H1 (cell line): ENCODE data around the gene APBB3. TPM values are rescaled to one million over a fixed set of nuclear protein-coding genes. Genes with fewer than 3 reads are reported as not detected.

ENCODE experiments used
- CTCF ChIA-PET: fragments of 300-600 bp; sonication (Branson Sonifier 250); formaldehyde crosslinking; loops from one replicate; lab custom pipeline; 2021; ENCODE audit not compliant: partially characterized antibody; lab: Charles Lee
- POLR2A ChIA-PET: fragments of 300-600 bp; sonication (Branson Sonifier 250); formaldehyde crosslinking; loops from one replicate; lab custom pipeline; 2021; ENCODE audit warnings: inconsistent platforms; ENCODE audit not compliant: partially characterized antibody; lab: Charles Lee
- DNase-seq, 2 experiments: peaks; one replicate each; pipeline versions ENCODE4 v3.0.0 to v3.0.0-alpha.2; 2010 to 2022; ENCODE audit warnings: low spot score in 2 of 2, low read depth in 1 of 2, mixed read lengths in 1 of 2
- FAIRE-seq: peaks from 2 replicates; lab custom pipeline; 2011; peaks lifted over from hg19 to GRCh38; lab: Jason Lieb, UNC
- H2AFZ ChIP-seq: 2 replicates; pipeline ENCODE4 v1.8.1; 2012; ENCODE audit warnings: low read length, inconsistent platforms
- H2AK5ac ChIP-seq: 2 replicates; pipeline ENCODE4 v1.6.1; 2013; ENCODE audit warnings: low read depth, low read length
- H2BK120ac ChIP-seq: replicated peaks from 2 replicates; pipeline ENCODE3; 2013; ENCODE audit warnings: low read depth, low read length, inconsistent platforms
- H2BK12ac ChIP-seq: 2 replicates; pipeline ENCODE4 v1.6.1; 2013; ENCODE audit warnings: low read depth, low read length
- H2BK15ac ChIP-seq: 2 replicates; pipeline ENCODE4 v1.6.1; 2013; ENCODE audit warnings: low read length
- H2BK20ac ChIP-seq: 2 replicates; pipeline ENCODE4 v1.6.1; 2013; ENCODE audit warnings: low read length
- H2BK5ac ChIP-seq: 2 replicates; pipeline ENCODE4 v1.6.1; 2013; ENCODE audit warnings: low read depth, low read length
- H3K14ac ChIP-seq: 2 replicates; pipeline ENCODE4 v1.6.1; 2013; ENCODE audit warnings: inconsistent platforms; ENCODE audit not compliant: insufficient read length
- H3K18ac ChIP-seq: 2 replicates; pipeline ENCODE4 v1.6.1; 2013; ENCODE audit warnings: low read length; ENCODE audit errors: extremely low read depth
- H3K23ac ChIP-seq: 2 replicates; pipeline ENCODE4 v1.6.1; 2013; ENCODE audit warnings: inconsistent platforms; ENCODE audit not compliant: insufficient read length
- H3K23me2 ChIP-seq: 2 replicates; pipeline ENCODE4 v1.6.1; 2013; ENCODE audit warnings: low read depth, low read length
- H3K27ac ChIP-seq: 2 replicates; pipeline ENCODE4 v1.6.1; 2011; ENCODE audit warnings: low read depth, low read length, inconsistent platforms
- H3K27me3 ChIP-seq, 4 experiments: replicated peaks in 1 of 4; 1 replicate in 1 of 4; 2 replicates in 3 of 4; pipeline versions ENCODE4 v1.6.1 to v1.8.1; 2011 to 2013; ENCODE audit warnings: low read length in 3 of 4, mild to moderate bottlenecking in 3 of 4, inconsistent platforms in 2 of 4, mixed read lengths in 2 of 4, moderate library complexity in 1 of 4; ENCODE audit not compliant: control insufficient read depth in 3 of 4, insufficient read depth in 3 of 4; ENCODE audit errors: extremely low read depth in 1 of 4
- H3K36me3 ChIP-seq, 4 experiments: 2 replicates each; pipeline versions ENCODE4 v1.6.1 to v1.8.1; 2011 to 2013; ENCODE audit warnings: mild to moderate bottlenecking in 4 of 4, low read length in 3 of 4, moderate library complexity in 2 of 4, control low read depth in 1 of 4, inconsistent platforms in 1 of 4; ENCODE audit not compliant: insufficient read depth in 4 of 4, control insufficient read depth in 2 of 4
- H3K4ac ChIP-seq: replicated peaks from 2 replicates; pipeline ENCODE3; 2013; ENCODE audit warnings: low read length, low read depth, mixed read lengths, inconsistent platforms; ENCODE audit not compliant: insufficient read length
- H3K4me1 ChIP-seq, 4 experiments: replicated peaks in 1 of 4; 1 replicate in 1 of 4; 2 replicates in 3 of 4; pipeline versions ENCODE4 v1.6.1 to v1.8.1; 2011 to 2013; ENCODE audit warnings: low read length in 3 of 4, inconsistent platforms in 2 of 4, mixed read lengths in 1 of 4; ENCODE audit not compliant: insufficient read depth in 4 of 4, control insufficient read depth in 3 of 4
- H3K4me2 ChIP-seq, 2 experiments: 2 replicates each; pipeline versions ENCODE4 v1.6.1 to v1.8.1; 2011 to 2013; ENCODE audit warnings: low read depth in 2 of 2, low read length in 2 of 2, control low read depth in 1 of 2, inconsistent platforms in 1 of 2, mild to moderate bottlenecking in 1 of 2; ENCODE audit not compliant: insufficient read depth in 1 of 2
- H3K4me3 ChIP-seq, 4 experiments: fragments of 200-600, 300-600 bp in 1 of 4; sonication (generic), shearing (Covaris generic), sonication (Bioruptor Twin) in 1 of 4; 2 replicates each; pipeline versions ENCODE4 v1.5.1 to v1.8.1; 2011 to 2016; ENCODE audit warnings: low read length in 4 of 4, low read depth in 3 of 4, control low read depth in 2 of 4, inconsistent platforms in 2 of 4, mild to moderate bottlenecking in 2 of 4, mixed read lengths in 1 of 4, moderate library complexity in 1 of 4; ENCODE audit not compliant: insufficient read depth in 2 of 4; ENCODE audit errors: extremely low read depth in 1 of 4
- H3K56ac ChIP-seq: replicated peaks from 2 replicates; pipeline ENCODE3; 2013; ENCODE audit warnings: low read depth, mild to moderate bottlenecking, mixed read lengths, low read length, inconsistent platforms; ENCODE audit not compliant: insufficient read length
- H3K79me1 ChIP-seq: 2 replicates; pipeline ENCODE4 v1.6.1; 2013; ENCODE audit warnings: low read depth, low read length, control low read depth
- H3K79me2 ChIP-seq, 2 experiments: 2 replicates each; pipeline versions ENCODE4 v1.6.1 to v1.8.1; 2012 to 2013; ENCODE audit warnings: low read length in 2 of 2, mild to moderate bottlenecking in 2 of 2, inconsistent platforms in 1 of 2; ENCODE audit not compliant: insufficient read depth in 2 of 2, control insufficient read depth in 1 of 2
- H3K9ac ChIP-seq, 4 experiments: replicated peaks in 1 of 4; 1 replicate in 1 of 4; 2 replicates in 3 of 4; pipeline versions ENCODE4 v1.6.1 to v1.8.1; 2011 to 2013; ENCODE audit warnings: low read depth in 3 of 4, low read length in 3 of 4, control low read depth in 2 of 4, mild to moderate bottlenecking in 2 of 4, moderate library complexity in 2 of 4, inconsistent platforms in 1 of 4; ENCODE audit errors: extremely low read depth in 1 of 4
- H3K9me3 ChIP-seq, 2 experiments: 2 replicates each; pipeline versions ENCODE4 v1.6.1 to v1.8.1; 2012 to 2013; ENCODE audit warnings: mild to moderate bottlenecking in 2 of 2, moderate library complexity in 2 of 2, control low read depth in 1 of 2, inconsistent platforms in 1 of 2, low read depth in 1 of 2, low read length in 1 of 2, mixed read lengths in 1 of 2; ENCODE audit not compliant: insufficient read depth in 2 of 2
- H4K20me1 ChIP-seq, 2 experiments: replicated peaks in 1 of 2; 2 replicates each; pipeline versions ENCODE3 to v1.8.1; 2011 to 2013; ENCODE audit warnings: inconsistent platforms in 2 of 2, low read length in 2 of 2, mild to moderate bottlenecking in 1 of 2; ENCODE audit not compliant: insufficient read depth in 2 of 2, control insufficient read depth in 1 of 2
- H4K5ac ChIP-seq: 2 replicates; pipeline ENCODE4 v1.6.1; 2013; ENCODE audit warnings: low read length, low read depth, mixed read lengths, inconsistent platforms; ENCODE audit not compliant: insufficient read length
- H4K8ac ChIP-seq: 2 replicates; pipeline ENCODE4 v1.8.0; 2013; ENCODE audit warnings: mild to moderate bottlenecking, moderate library complexity, low read length, inconsistent platforms; ENCODE audit not compliant: insufficient read depth; ENCODE audit errors: extremely low read depth
- H4K91ac ChIP-seq: replicated peaks from 2 replicates; pipeline ENCODE3; 2013; ENCODE audit warnings: low read length, mixed read lengths, inconsistent platforms; ENCODE audit not compliant: insufficient read length
- EZH2 ChIP-seq: fragments of 200-600 bp; sonication (generic); IDR thresholded peaks from 2 replicates; pipeline ENCODE4 v1.7.1; 2012; ENCODE audit warnings: low read depth, mild to moderate bottlenecking, moderate library complexity, low read length, inconsistent platforms; ENCODE audit not compliant: severe bottlenecking
- POLR2A ChIP-seq, 2 experiments: IDR thresholded peaks; 1 replicate in 1 of 2; 2 replicates in 1 of 2; pipeline ENCODE4 v1.6.1; 2011; ENCODE audit warnings: low read depth in 2 of 2, low read length in 2 of 2, mild to moderate bottlenecking in 2 of 2; ENCODE audit errors: control extremely low read depth in 1 of 2
- WGBS, 2 experiments: shearing (Covaris generic) in 1 of 2; methylation state at CpG; one replicate each; pipeline versions ENCODE4 v1.1.6 to v1.1.7; 2013 to 2015; ENCODE audit warnings: low lambda C conversion rate in 2 of 2, mixed read lengths in 2 of 2, inconsistent platforms in 1 of 2, low coverage in 1 of 2, missing lambda C conversion rate in 1 of 2; ENCODE audit not compliant: insufficient replicate concordance in 2 of 2, insufficient coverage in 1 of 2, insufficient read length in 1 of 2; ENCODE audit errors: extremely low coverage in 1 of 2, missing lambda C conversion rate in 1 of 2; 5-methylcytosine and 5-hydroxymethylcytosine counted together
- polyA plus RNA-seq, 7 experiments: library from polyadenylated mRNA; depleted of rRNA in 3 of 7; stranded (reverse) in 5 of 7; unstranded in 2 of 7; fragments of >200 nt in 5 of 7; fragments of 200-250 nt in 2 of 7; gene quantifications; 1 replicate in 5 of 7; 2 replicates in 1 of 7; 4 replicates in 1 of 7; pipeline versions ENCODE4 v1.2.1 to v1.2.3, GENCODE V29; 2011 to 2013; ENCODE audit warnings: missing spikeins in 2 of 7, mixed read lengths in 2 of 7
- total RNA-seq: library from RNA; stranded (reverse); fragmentation: NEBNext Ultra II Directional; extraction: Animal tissue kit (Norgen Biotek cat#: 25700); gene quantifications from 2 replicates; pipeline ENCODE4 v1.2.1, GENCODE V29; 2021

Gene APBB3
- total and polyA plus RNA-seq, 2 of the 8 experiments (the other 6 are each of a cell fraction or from before 2014, with no cell fraction given), result 16.0 to 21.9 TPM

DNA sequence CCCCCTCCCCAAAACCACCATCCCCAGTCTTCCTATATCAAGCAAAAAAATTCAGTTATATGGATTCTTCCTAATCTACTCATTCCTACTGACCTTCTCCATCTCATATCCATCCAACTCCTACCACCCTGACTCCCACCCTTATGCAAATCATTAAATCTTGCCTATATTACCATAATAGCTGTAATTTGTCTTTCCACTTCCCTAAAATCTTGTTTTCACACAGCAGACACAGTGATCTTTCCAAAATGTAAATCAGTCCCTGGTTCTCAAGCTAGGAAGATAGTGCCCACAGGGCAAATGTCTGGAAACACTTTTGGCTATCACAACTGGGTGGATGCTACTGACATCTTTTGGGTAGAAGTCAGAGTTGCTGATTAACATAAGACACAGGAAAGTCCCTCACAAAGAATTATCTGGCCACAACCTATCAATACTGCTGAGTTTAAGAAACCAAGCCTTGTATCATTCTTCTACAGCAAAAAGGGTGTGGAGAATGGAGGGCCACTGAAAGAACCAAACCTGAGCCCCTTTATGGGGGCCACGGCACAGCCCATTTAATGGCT is 8.6 kb downstream of the APBB3 start:
- H2BK15ac ChIP-seq, result no peak overlapping the region
- H3K27me3 ChIP-seq, result no peaks in the 10 kb centered on the region
- peaks cover 2 to 14% (median 8%) of the 10 kb centered on the region in 4 experiments; a peak in 6 of 8 replicates for H3K36me3 ChIP-seq
- peak overlapping the region; percentile 61 to 93 (median 64); a peak in 7 of 8 replicates for H3K4me3 ChIP-seq
- no peak overlapping the region for H3K56ac ChIP-seq
- no peak overlapping the region for H3K4ac ChIP-seq
- no peak overlapping the region for H3K18ac ChIP-seq
- H2BK20ac ChIP-seq, result no peak overlapping the region
- H2BK120ac ChIP-seq, result no peak overlapping the region
- H2AFZ ChIP-seq, result no peak overlapping the region
- CTCF ChIA-PET, result no interaction called here
- no peak overlapping the region for H2AK5ac ChIP-seq
- no peaks in the 10 kb centered on the region for H3K9me3 ChIP-seq
- peaks cover 7% of the 10 kb centered on the region; the same call in 1 of the 2 replicates for H3K23me2 ChIP-seq
- FAIRE-seq, result no peak
- H4K20me1 ChIP-seq, result peaks cover 0 to 6% of the 10 kb centered on the region in 2 experiments
- no peak overlapping the region for H2BK12ac ChIP-seq
- H4K8ac ChIP-seq, result no peak overlapping the region
- H3K79me2 ChIP-seq, result peaks cover 9 to 39% of the 10 kb centered on the region in 2 experiments; a peak in 3 of 4 replicates
- POLR2A ChIA-PET, result interaction anchor here (0.6 to 10.8 kb wide), 7 partner anchors 9 to 1092 kb away, joined by 3 to 191 read pairs (median 3); partner anchors contain the start of gene EIF4EBP3
- H3K4me2 ChIP-seq, result peak overlapping the region; percentile 66 to 82
- TF ChIP-seq EZH2, result no peak
- TF ChIP-seq POLR2A (IDR thresholded peaks at IDR 0.05; ENCODE audit: control extremely low read depth in 1 of 2, low read depth in 2 of 2, low read length in 2 of 2), result peak in 1 of 2 experiments; percentile 42; a peak in 1 of 3 replicates
- H2BK5ac ChIP-seq, result no peak overlapping the region
- peaks cover 0 to 6% (median 5%) of the 10 kb centered on the region in 4 experiments; a peak in 4 of 7 replicates for H3K4me1 ChIP-seq
- H3K23ac ChIP-seq, result no peak overlapping the region
- 86% methylated on average over 1 of the region's 1 CpG; no CpG with 5 or more reads in 1 of the 2 experiments for WGBS, 2 experiments
- no peak overlapping the region for H3K14ac ChIP-seq
- no peak overlapping the region for H4K91ac ChIP-seq
- no peak overlapping the region for H3K27ac ChIP-seq
- no peak overlapping the region for H4K5ac ChIP-seq
- H3K79me1 ChIP-seq, result peaks cover 5% of the 10 kb centered on the region
- no peak for DNase-seq
- peak overlapping the region in 1 of 4 experiments; percentile 50; a peak in 2 of 7 replicates for H3K9ac ChIP-seq
